Spleen (tissue), 11 donors: ENCODE results near the gene KIR2DL1. TPM values are rescaled to one million over a fixed set of nuclear protein-coding genes. Genes with fewer than 3 reads are reported as not detected.
A peak's percentile ranks its signal among the peaks of the same experiment; 100 is the strongest.
"Not testable (repeated sequence)": the region's sequence is repeated elsewhere in the genome, so short reads cannot be mapped to it uniquely, and the experiment has no call there.

Experiments
- DNase-seq: peaks from one replicate; pipeline ENCODE4 v3.0.0-alpha.2; 2020
- H3K27ac ChIP-seq, 8 donors: fragments of 200-600 bp; sonication (generic) in 7 of 8; 1 replicate in 4 of 8; 2 replicates in 4 of 8; pipeline versions ENCODE4 v1.5.0 to v1.8.0; 2016 to 2021; ENCODE audit warnings: inconsistent platforms in 4 of 8, mild to moderate bottlenecking in 4 of 8, moderate library complexity in 1 of 8
- H3K27me3 ChIP-seq, 7 donors: fragments of 200-600 bp; sonication (generic) in 6 of 7; replicated peaks in 1 of 7; 1 replicate in 4 of 7; 2 replicates in 3 of 7; pipeline versions ENCODE4 v1.5.0 to v1.8.0; 2016 to 2021; ENCODE audit warnings: inconsistent platforms in 3 of 7, mild to moderate bottlenecking in 1 of 7
- H3K36me3 ChIP-seq, 6 donors: fragments of 200-600 bp; sonication (generic) in 5 of 6; 1 replicate in 4 of 6; 2 replicates in 2 of 6; pipeline versions ENCODE4 v1.5.0 to v1.8.0; 2016 to 2021; ENCODE audit warnings: inconsistent platforms in 2 of 6
- H3K4me1 ChIP-seq, 6 donors: fragments of 200-600 bp; sonication (generic) in 5 of 6; 1 replicate in 3 of 6; 2 replicates in 3 of 6; pipeline versions ENCODE4 v1.5.0 to v1.8.0; 2016 to 2021; ENCODE audit warnings: inconsistent platforms in 3 of 6
- H3K4me3 ChIP-seq, 8 donors: fragments of 200-600 bp; sonication (generic) in 7 of 8; 1 replicate in 4 of 8; 2 replicates in 4 of 8; pipeline versions ENCODE4 v1.5.0 to v1.8.0; 2016 to 2021; ENCODE audit warnings: inconsistent platforms in 4 of 8, mild to moderate bottlenecking in 4 of 8, moderate library complexity in 2 of 8
- H3K9me3 ChIP-seq, 8 donors: fragments of 200-600 bp; sonication (generic) in 7 of 8; 1 replicate in 4 of 8; 2 replicates in 4 of 8; pipeline versions ENCODE4 v1.5.0 to v1.8.0; 2016 to 2021; ENCODE audit warnings: inconsistent platforms in 4 of 8
- POLR2AphosphoS5 ChIP-seq, 3 donors: sonication (generic); formaldehyde crosslinking; IDR thresholded peaks; one replicate each; pipeline ENCODE4 v1.5.1; 2017; ENCODE audit warnings: antibody characterized with exemption in 3 of 3
- WGBS, 5 donors: extraction: QIAGEN DNeasy Blood & Tissue Kit in 3 of 5; methylation state at CpG; one replicate each; pipeline versions ENCODE4 v1.1.5 to v1.1.7; 2013 to 2018; 5-methylcytosine and 5-hydroxymethylcytosine counted together
- intact Hi-C: fragments of 100-400 bp; cut with DNase I; formaldehyde crosslinking; loops from one replicate; pipeline ENCODE4 v1.15.0; 2023; ENCODE audit warnings: low total_unique reads
- polyA plus RNA-seq, 3 donors: library from polyadenylated mRNA; stranded (reverse); fragments of 200-250 nt; gene quantifications; one replicate each; pipeline ENCODE4 v1.2.1, GENCODE V29; 2013
- total RNA-seq, 7 donors: library from RNA; depleted of rRNA in 3 of 7; stranded (reverse); fragments of >200 nt in 3 of 7; fragmentation: NEBNext Ultra II Directional in 4 of 7; extraction: Animal tissue kit (Norgen Biotek cat#: 25700) in 4 of 7; gene quantifications; one replicate each; pipeline versions ENCODE4 v1.1.0 to v1.2.1, GENCODE V29; 2016 to 2021
- donor health status: healthy with polysubstance abuse.
- donor health status: DM: no; HTN: no; CAD: no; lungs with moderate emphysema.
- donor health status: DM: no; HTN: no; CAD: no.
- donor health status: Bipolar disorder and iron deficiency.
- donor health status: healthy.
- donor health status: DM: no; HTN: no; CAD: no.
- donor health status: DM: yes; HTN: yes; CAD: no.

Gene KIR2DL1
- total and polyA plus RNA-seq, 10 donors: 0.13 to 6.6 (median 0.82) TPM; not detected in 1

DNA sequence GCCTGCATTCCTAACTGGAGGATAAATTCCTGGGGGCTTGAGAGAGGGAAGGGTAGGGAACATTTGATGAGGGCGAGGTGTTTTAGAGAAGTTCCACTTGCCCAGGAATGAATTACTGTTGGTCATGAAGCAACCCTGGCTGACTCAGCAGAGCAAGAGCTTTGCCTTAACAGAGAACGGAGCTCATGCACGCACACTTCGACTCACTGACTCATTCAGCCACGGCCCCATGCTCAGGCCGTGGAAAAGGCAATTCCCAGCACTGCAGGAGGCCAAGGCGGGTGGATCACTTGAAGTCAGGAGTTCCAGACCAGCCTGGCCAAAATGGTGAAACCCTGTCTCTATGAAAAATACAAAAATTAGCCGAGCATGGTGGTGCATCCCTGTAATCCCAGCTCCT, 5.4 kb upstream of the KIR2DL1 start:
- peak overlapping the region in 5 of 8 donors; percentile 25 to 74 (median 60) for H3K27ac ChIP-seq
- intact Hi-C loops: not testable (repeated sequence)

DNA sequence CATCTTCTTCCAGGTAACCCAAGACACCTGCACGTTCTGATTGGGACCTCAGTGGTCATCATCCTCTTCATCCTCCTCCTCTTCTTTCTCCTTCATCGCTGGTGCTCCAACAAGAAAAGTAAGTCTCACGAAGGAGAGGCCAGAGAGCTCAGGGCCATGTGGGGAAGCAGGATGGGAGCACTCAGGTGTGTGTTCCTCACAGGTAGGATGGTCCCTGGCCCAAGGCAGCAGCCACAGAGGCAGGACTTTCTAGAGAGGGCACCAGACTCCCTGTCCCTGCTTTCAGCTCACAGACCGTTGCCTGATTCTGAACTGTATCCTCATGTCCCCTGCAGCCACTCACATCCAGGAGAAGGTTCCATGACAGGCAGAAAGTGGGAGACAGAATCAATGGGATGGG, 3.1 kb upstream of the KIR2DL1 start:
- intact Hi-C loops, H3K4me1 ChIP-seq, H3K27me3 ChIP-seq, H3K4me3 ChIP-seq, DNase-seq, H3K27ac ChIP-seq, H3K36me3 ChIP-seq, H3K9me3 ChIP-seq: not testable (repeated sequence)
- whole genome bisulfite sequencing, 5 donors: 74 to 87% (median 80%) methylated on average over 3 to 4 of the region's 4 CpGs

More for the DNA sequence above, 5.4 kb upstream of the KIR2DL1 start:
- not testable (repeated sequence) for H3K36me3 ChIP-seq, H3K27me3 ChIP-seq, H3K4me3 ChIP-seq, H3K9me3 ChIP-seq, H3K4me1 ChIP-seq
- DNase-seq: peak; percentile 75
- WGBS, 5 donors: 47 to 76% (median 52%) methylated on average over 8 of the region's 8 CpGs
- TF ChIP-seq POLR2AphosphoS5 (IDR thresholded peaks at IDR 0.05): peak in 1 of 3 donors; percentile 14

DNA sequence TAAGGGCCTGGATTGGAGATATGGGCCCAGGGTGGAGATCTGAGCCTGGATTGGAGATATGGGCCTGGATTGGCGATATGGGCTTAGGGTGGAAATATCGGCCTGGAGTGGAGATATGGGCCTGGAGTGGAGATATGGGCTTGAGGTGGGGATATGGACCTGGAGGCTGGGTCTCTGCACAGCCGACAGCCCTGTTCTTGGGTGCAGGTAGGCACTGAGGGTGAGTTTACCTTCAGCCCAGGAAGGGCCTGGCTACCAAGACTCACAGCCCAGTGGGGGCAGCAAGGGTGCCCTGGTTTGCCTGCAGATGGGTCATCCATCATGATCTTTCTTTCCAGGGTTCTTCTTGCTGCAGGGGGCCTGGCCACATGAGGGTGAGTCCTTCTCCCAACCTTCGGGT, 918 bp downstream of the KIR2DL1 start:
- WGBS, 5 donors: 78 to 95% (median 89%) methylated on average over 3 to 4 of the region's 4 CpGs
- intact Hi-C loops, H3K36me3 ChIP-seq, H3K27me3 ChIP-seq, H3K4me1 ChIP-seq, H3K9me3 ChIP-seq, DNase-seq: not testable (repeated sequence)
- Histone ChIP-seq H3K4me3 (peak overlapping the region in 1 of 8 donors; percentile 8), H3K27ac (peak overlapping the region in 1 of 8 donors; percentile 6)

DNA sequence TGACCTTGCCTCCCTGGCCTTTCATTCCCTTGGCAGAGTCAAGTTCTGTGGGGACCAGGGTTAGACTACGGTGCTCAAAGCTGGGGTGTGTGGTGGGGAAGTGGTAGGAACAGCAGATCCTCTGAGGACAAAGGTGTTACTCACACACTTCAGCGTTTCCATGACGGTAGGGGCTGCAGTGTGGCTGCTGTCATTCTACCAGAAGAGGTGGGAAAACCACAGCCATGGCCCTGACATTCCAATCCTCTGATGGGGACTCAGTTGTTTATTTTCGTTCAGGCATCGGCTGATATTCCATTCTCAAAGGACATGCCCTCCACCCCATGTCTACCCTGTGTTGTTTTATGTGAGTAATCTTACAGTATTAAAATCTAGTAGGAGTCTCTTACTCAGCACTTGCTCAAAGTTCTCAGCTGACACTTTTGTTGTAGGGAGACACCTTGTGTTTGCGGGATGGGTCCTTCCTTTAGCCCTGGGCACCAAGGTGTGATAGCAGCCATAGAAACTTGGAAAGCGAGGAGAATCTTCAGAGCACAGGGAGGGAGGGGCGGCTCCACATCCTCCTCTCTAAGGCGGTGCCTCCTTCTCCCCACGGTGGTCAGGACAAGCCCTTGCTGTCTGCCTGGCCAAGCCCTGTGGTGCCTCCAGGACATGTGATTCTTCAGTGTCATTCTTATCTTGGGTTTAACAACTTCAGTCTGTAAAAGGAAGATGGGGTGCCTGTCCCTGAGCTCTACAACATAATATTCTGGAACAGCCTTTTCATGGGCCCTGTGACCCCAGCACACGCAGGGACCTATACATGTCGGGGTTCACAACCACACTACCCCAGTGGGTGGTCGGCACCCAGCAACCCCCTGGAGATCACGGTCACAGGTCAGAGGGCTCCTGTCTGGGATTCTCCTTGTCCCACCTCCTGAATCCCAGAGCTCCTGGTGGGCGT, 1.7 kb downstream of the KIR2DL1 start:
- H3K4me1 ChIP-seq, DNase-seq, H3K9me3 ChIP-seq, intact Hi-C loops, H3K36me3 ChIP-seq, H3K27me3 ChIP-seq: not testable (repeated sequence)
- 74 to 86% (median 80%) methylated on average over 10 to 14 of the region's 15 CpGs for WGBS, 5 donors
- Histone ChIP-seq H3K27ac (peak overlapping the region in 1 of 8 donors; percentile 6), H3K4me3 (peak overlapping the region in 1 of 8 donors; percentile 8)

GRCh38 chr19:54772666-54773065, 3.1 kb downstream of the KIR2DL1 start:
- 29 to 60% (median 45%) methylated on average over 2 of the region's 2 CpGs for WGBS, 5 donors
- H3K9me3 ChIP-seq, H3K27me3 ChIP-seq, DNase-seq, H3K4me3 ChIP-seq, intact Hi-C loops, H3K4me1 ChIP-seq, H3K36me3 ChIP-seq, H3K27ac ChIP-seq: not testable (repeated sequence)

- DNase-seq, H3K27ac ChIP-seq, H3K36me3 ChIP-seq, intact Hi-C loops, H3K27me3 ChIP-seq, H3K9me3 ChIP-seq, H3K4me1 ChIP-seq, H3K4me3 ChIP-seq: not testable (repeated sequence)
- WGBS, 5 donors: 72 to 82% (median 78%) methylated on average over 8 to 12 of the region's 12 CpGs
Observed at GRCh38 chr19:54775095-54775815, 5.7 kb downstream of the KIR2DL1 start.

GRCh38 chr19:54775830-54776229, 6.2 kb downstream of the KIR2DL1 start:
- H3K9me3 ChIP-seq, H3K36me3 ChIP-seq, H3K27me3 ChIP-seq, intact Hi-C loops, H3K4me1 ChIP-seq, H3K27ac ChIP-seq, H3K4me3 ChIP-seq, DNase-seq: not testable (repeated sequence)
- 68 to 90% (median 75%) methylated on average over 8 of the region's 8 CpGs for WGBS, 5 donors

- WGBS, 5 donors: 57 to 83% (median 69%) methylated on average over 4 of the region's 4 CpGs
- peaks cover 0 to 12% (median 4%) of the 10 kb centered on the region in 8 donors for H3K9me3 ChIP-seq
- H3K4me1 ChIP-seq, H3K4me3 ChIP-seq, DNase-seq, intact Hi-C loops, H3K27me3 ChIP-seq, H3K36me3 ChIP-seq, H3K27ac ChIP-seq: not testable (repeated sequence)
Observed at GRCh38 chr19:54777851-54778250, 8.3 kb downstream of the KIR2DL1 start.

- H3K4me3 ChIP-seq, intact Hi-C loops, H3K4me1 ChIP-seq, H3K27me3 ChIP-seq, H3K36me3 ChIP-seq, H3K27ac ChIP-seq, DNase-seq: not testable (repeated sequence)
- peaks cover 0 to 12% (median 4%) of the 10 kb centered on the region in 8 donors for H3K9me3 ChIP-seq
- 54 to 77% (median 75%) methylated on average over 7 of the region's 7 CpGs for WGBS, 5 donors
Observed at GRCh38 chr19:54778896-54779295, 9.3 kb downstream of the KIR2DL1 start.

DNA sequence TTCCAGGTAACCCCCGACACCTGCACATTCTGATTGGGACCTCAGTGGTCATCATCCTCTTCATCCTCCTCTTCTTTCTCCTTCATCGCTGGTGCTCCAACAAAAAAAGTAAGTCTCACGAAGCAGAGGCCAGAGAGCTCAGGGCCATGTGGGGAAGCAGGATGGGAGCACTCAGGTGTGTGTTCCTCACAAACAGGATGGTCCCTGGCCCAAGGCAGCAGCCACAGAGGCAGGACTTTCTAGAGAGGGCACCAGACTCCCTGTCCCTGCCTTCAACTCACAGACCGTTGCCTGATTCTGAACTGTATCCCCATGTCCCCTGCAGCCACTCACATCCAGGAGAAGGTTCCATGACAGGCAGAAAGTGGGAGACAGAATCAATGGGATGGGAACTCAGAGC, 13.3 kb downstream of the KIR2DL1 start:
- WGBS, 5 donors: 54 to 89% (median 85%) methylated on average over 3 to 4 of the region's 4 CpGs
- intact Hi-C loops, H3K27ac ChIP-seq, H3K4me1 ChIP-seq, H3K4me3 ChIP-seq, H3K36me3 ChIP-seq, DNase-seq, H3K27me3 ChIP-seq: not testable (repeated sequence)
- peaks cover 0 to 12% (median 4%) of the 10 kb centered on the region in 8 donors for H3K9me3 ChIP-seq
